Measurements from ENCODE around the gene SLC35F4. TPM values are rescaled to one million over a fixed set of nuclear protein-coding genes. Genes with fewer than 3 reads are reported as not detected.

Gene SLC35F4
- total and polyA plus RNA-seq, 2 donors (not counting 1 experiment from before 2014, with no cell fraction given): not detected

- ATAC-seq (ENCODE audit: low read depth): no peak
- TF ChIP-seq CTCF (IDR thresholded peaks at IDR 0.05) (no peak), EZH2 (IDR thresholded peaks at IDR 0.05; ENCODE audit: borderline replicate concordance, insufficient read depth, low read depth, low read length, poor library complexity, severe bottlenecking) (no peak)
- no peak overlapping the region for H3K4me3 Mint-ChIP-seq
Observed at GRCh38 chr14:57848353-57848752, 17.5 kb downstream of the SLC35F4 start.

GRCh38 chr14:57847706-57848105 lies 18.2 kb downstream of the SLC35F4 start:
- Histone ChIP-seq H3K9me3 (ENCODE audit: control extremely low read depth in 1 of 3, control insufficient read depth in 2 of 3, insufficient read depth in 1 of 3, low read length in 2 of 3) (peaks cover 0 to 3% (median 0%) of the 10 kb centered on the region in 3 donors), H3K9ac (ENCODE audit: low read length) (no peak overlapping the region), H3K27ac (ENCODE audit: low read length in 2 of 2) (no peak overlapping the region), H3K36me3 (replicated peaks in 1 of 2; ENCODE audit: control extremely low read depth in 1 of 2, control insufficient read depth in 1 of 2, extremely low read depth in 1 of 2, insufficient read depth in 2 of 2, low read length in 1 of 2) (no peaks in the 10 kb centered on the region), H3K79me2 (ENCODE audit: control insufficient read depth, insufficient read depth, low read length) (no peaks in the 10 kb centered on the region), H4K20me1 (ENCODE audit: control insufficient read depth, insufficient read depth, low read length, poor library complexity, severe bottlenecking) (no peaks in the 10 kb centered on the region), H2AFZ (ENCODE audit: insufficient read depth, low read depth, low read length, poor library complexity, severe bottlenecking) (no peak overlapping the region), H3K4me2 (replicated peaks; ENCODE audit: low read depth, low read length, poor library complexity, severe bottlenecking) (no peak overlapping the region), H3K4me1 (ENCODE audit: control insufficient read depth in 2 of 2, insufficient read depth in 2 of 2, low read length in 2 of 2) (no peaks in the 10 kb centered on the region), H3K4me3 (ENCODE audit: control extremely low read depth in 1 of 5, extremely low read depth in 1 of 5, insufficient read depth in 1 of 5, low read depth in 2 of 5, low read length in 4 of 5) (no peak overlapping the region), H3K27me3 (replicated peaks in 1 of 4; ENCODE audit: control extremely low read depth in 1 of 4, control insufficient read depth in 3 of 4, insufficient read depth in 4 of 4, low read length in 3 of 4) (no peaks in the 10 kb centered on the region)
- H3K27ac Mint-ChIP-seq: no peak overlapping the region
- no peak overlapping the region for H3K4me3 Mint-ChIP-seq
- no peaks in the 10 kb centered on the region for H3K9me3 Mint-ChIP-seq (ENCODE audit: insufficient read depth)
- no peaks in the 10 kb centered on the region for H3K4me1 Mint-ChIP-seq
- TF ChIP-seq CTCF (IDR thresholded peaks at IDR 0.05) (no peak), EZH2 (IDR thresholded peaks at IDR 0.05; ENCODE audit: borderline replicate concordance, insufficient read depth, low read depth, low read length, poor library complexity, severe bottlenecking) (no peak)
- DNase-seq (no peak), ATAC-seq (ENCODE audit: low read depth) (no peak)
- ChIA-PET CTCF (no interaction called here), POLR2A (no interaction called here)
- intact Hi-C loops (cut with micrococcal nuclease): no loop called here
- 86% methylated on average over 2 of the region's 2 CpGs for WGBS (ENCODE audit: insufficient coverage)
- no peaks in the 10 kb centered on the region for H3K27me3 Mint-ChIP-seq

More at GRCh38 chr14:57848353-57848752, 17.5 kb downstream of the SLC35F4 start:
- Histone ChIP-seq H4K20me1 (ENCODE audit: control insufficient read depth, insufficient read depth, low read length, poor library complexity, severe bottlenecking) (no peaks in the 10 kb centered on the region), H3K9ac (ENCODE audit: low read length) (no peak overlapping the region), H3K4me2 (replicated peaks; ENCODE audit: low read depth, low read length, poor library complexity, severe bottlenecking) (no peak overlapping the region), H2AFZ (ENCODE audit: insufficient read depth, low read depth, low read length, poor library complexity, severe bottlenecking) (no peak overlapping the region), H3K36me3 (replicated peaks in 1 of 2; ENCODE audit: control extremely low read depth in 1 of 2, control insufficient read depth in 1 of 2, extremely low read depth in 1 of 2, insufficient read depth in 2 of 2, low read length in 1 of 2) (no peaks in the 10 kb centered on the region), H3K27me3 (replicated peaks in 1 of 4; ENCODE audit: control extremely low read depth in 1 of 4, control insufficient read depth in 3 of 4, insufficient read depth in 4 of 4, low read length in 3 of 4) (no peaks in the 10 kb centered on the region), H3K79me2 (ENCODE audit: control insufficient read depth, insufficient read depth, low read length) (no peaks in the 10 kb centered on the region), H3K9me3 (ENCODE audit: control extremely low read depth in 1 of 3, control insufficient read depth in 2 of 3, insufficient read depth in 1 of 3, low read length in 2 of 3) (peaks cover 0 to 3% (median 0%) of the 10 kb centered on the region in 3 donors), H3K27ac (ENCODE audit: low read length in 2 of 2) (no peak overlapping the region), H3K4me3 (ENCODE audit: control extremely low read depth in 1 of 5, extremely low read depth in 1 of 5, insufficient read depth in 1 of 5, low read depth in 2 of 5, low read length in 4 of 5) (no peak overlapping the region), H3K4me1 (ENCODE audit: control insufficient read depth in 2 of 2, insufficient read depth in 2 of 2, low read length in 2 of 2) (no peaks in the 10 kb centered on the region)
- Mint-ChIP-seq H3K9me3 (ENCODE audit: insufficient read depth) (no peaks in the 10 kb centered on the region), H3K27me3 (no peaks in the 10 kb centered on the region), H3K4me1 (no peaks in the 10 kb centered on the region), H3K27ac (no peak overlapping the region)
- intact Hi-C loops (cut with micrococcal nuclease): no loop called here
- WGBS (ENCODE audit: insufficient coverage): 100% methylated on average over 1 of the region's 4 CpGs
- POLR2A ChIA-PET: no interaction called here
- no peak for DNase-seq
- CTCF ChIA-PET: no interaction called here
